Measurements from ENCODE around the gene TANC1.

DNA sequence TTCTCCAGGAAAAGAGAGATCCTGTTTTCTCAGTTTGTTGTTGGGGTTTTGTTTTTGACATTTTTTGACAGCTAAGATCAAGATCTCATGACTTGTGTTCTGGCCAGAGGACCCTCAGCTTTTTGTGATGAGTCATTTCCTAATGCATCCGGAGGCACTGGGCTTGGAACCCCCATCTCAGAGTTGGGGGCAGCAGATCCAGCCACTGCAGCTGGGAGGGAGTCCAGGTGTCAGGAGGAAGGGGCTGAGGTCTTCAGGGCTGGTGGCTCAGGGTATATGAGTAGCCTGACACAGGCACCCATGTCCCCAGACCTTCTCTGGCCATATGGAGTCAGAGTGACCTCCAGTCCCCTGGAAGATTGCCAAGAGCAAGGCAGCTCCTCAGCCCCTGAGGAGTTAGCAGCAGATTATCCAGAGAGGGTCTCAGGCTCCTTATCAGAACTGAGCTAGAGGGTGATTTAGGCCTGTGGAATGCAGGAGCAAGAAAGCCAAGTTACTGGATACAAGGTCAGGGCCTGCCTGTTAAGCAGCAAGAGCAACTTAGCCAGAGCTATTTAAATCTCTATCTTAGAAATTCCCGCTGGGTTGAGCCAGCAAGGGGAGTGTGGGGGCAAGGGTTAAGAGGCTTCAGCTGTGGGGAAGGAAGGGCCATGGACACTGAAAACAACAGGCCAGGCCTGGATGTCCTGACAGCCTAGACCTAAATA is 62.4 kb downstream of the TANC1 start:
- TF ChIP-seq REST (IDR thresholded peaks at IDR 0.05; ENCODE audit: insufficient read depth in 1 of 2, low read depth in 2 of 2, low read length in 2 of 2) (no peak), TAF1 (IDR thresholded peaks at IDR 0.05; ENCODE audit: borderline replicate concordance, insufficient read depth, low read length) (no peak), POLR2AphosphoS5 (IDR thresholded peaks at IDR 0.05; ENCODE audit: low read depth, low read length) (no peak), SIN3A (IDR thresholded peaks at IDR 0.05; ENCODE audit: borderline replicate concordance, insufficient read depth, low read length) (no peak)

All from PFSK-1 (cell line).